SJSA1 (cell line): Measurements from ENCODE around the gene ARRB2. TPM values are rescaled to one million over a fixed set of nuclear protein-coding genes. Genes with fewer than 3 reads are reported as not detected.
"Not testable (repeated sequence)": the region's sequence is repeated elsewhere in the genome, so short reads cannot be mapped to it uniquely, and the experiment has no call there.

Experiments used
- DNase-seq, 2 experiments: peaks; one replicate each; pipeline ENCODE4 v3.0.0-alpha.2; 2015 to 2020; ENCODE audit warnings: low spot score in 2 of 2, low read depth in 1 of 2
- H3K27ac ChIP-seq: fragments of 250-450 bp; sonication (Bioruptor Pico); 2 replicates; pipeline ENCODE4 v1.5.1; 2020; ENCODE audit warnings: mild to moderate bottlenecking, moderate library complexity
- H3K27me3 ChIP-seq: fragments of 250-450 bp; sonication (Bioruptor Pico); replicated peaks from 2 replicates; pipeline ENCODE4 v1.5.1; 2020; ENCODE audit warnings: mild to moderate bottlenecking, moderate library complexity
- H3K36me3 ChIP-seq: fragments of 250-450 bp; sonication (Bioruptor Pico); 2 replicates; pipeline ENCODE4 v1.5.1; 2020; ENCODE audit warnings: mild to moderate bottlenecking
- H3K4me1 ChIP-seq: fragments of 250-450 bp; sonication (Bioruptor Pico); replicated peaks from 2 replicates; pipeline ENCODE4 v1.6.1; 2021; ENCODE audit warnings: mild to moderate bottlenecking
- H3K4me3 ChIP-seq: fragments of 250-450 bp; sonication (Bioruptor Pico); 2 replicates; pipeline ENCODE4 v1.5.1; 2020; ENCODE audit warnings: mild to moderate bottlenecking
- H3K9me3 ChIP-seq: fragments of 250-450 bp; sonication (Bioruptor Pico); replicated peaks from 2 replicates; pipeline ENCODE4 v1.5.1; 2020; ENCODE audit warnings: mild to moderate bottlenecking
- total RNA-seq: library from RNA; depleted of rRNA; stranded (reverse); fragments of >200 nt; shearing (Covaris generic); gene quantifications from 2 replicates; pipeline ENCODE4 v1.2.3, GENCODE V29; 2014

Gene ARRB2
- total RNA-seq, 1 experiment from 2014 or later = 8.2 TPM

DNA sequence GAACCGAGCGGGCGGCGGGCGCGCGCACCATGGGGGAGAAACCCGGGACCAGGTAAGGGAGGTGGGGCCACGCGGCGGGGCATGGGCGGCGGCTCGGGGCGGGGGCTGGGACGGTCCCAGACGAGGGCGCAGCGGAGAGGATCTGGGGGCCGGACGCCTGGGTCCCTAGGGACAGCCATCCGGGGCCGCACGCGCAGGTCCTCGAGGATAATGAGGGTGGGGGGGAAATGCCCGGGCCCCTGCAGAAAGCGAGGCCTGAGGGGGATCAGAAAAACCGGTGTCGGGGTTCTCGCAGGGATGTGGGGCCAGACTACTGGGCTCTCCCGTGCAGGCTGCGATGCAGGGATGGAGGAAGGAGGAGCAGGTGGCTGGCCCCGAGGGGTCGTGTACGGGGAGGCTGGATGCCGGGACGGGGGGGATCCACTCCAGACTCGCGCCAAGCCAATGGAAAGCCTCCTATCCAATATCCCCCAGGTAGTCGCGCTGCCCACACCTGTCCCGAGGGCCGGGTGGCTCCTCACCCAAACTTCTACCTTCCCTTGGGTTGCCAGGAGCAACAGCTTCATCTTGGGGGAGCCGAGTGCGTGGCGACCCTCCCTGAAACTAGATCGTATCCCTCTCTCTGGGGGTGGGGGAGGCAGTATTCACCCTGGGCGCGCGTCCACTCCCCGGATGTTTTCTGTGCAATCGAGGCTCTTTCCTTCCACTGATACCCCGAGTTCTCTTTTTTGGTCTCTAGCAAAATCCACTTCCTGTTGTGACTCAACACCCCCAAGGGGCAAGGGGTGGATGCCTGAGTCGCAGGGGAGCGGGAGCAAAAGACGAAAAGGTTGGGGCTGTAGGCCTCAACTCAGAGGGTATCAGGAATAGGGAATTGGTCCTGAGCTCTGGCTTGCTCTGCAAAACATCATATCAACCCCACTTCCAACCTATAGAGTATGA, 532 bp downstream of the ARRB2 start:
- H3K27ac ChIP-seq = no peak overlapping the region
- DNase-seq = no peak

DNA sequence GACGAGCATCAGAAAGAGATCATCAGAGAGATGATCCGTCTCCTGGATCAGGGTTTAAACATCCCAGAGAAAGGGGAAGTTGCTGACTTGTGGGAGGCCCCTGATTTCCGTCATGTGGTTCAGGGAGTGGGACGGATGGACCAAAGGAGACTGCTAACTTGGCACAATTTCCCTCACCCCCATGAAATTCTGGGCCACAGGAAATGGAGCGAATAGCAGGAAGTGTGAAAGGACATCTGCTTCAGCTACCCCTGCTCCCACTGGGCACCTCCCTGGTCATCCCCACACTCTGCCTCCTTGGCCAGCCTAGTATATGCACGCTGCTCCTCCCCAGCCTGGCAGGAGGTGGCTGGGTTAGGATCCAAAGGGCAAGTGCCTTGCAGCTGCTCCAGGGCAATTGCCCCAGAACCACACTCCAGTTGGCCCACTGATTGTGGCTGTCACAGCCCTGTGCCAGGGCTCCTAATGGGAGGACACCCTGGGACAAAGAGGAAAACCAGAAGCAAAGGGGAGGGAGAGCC, 1.3 kb downstream of the ARRB2 start:
- no peak for DNase-seq
- H3K36me3 ChIP-seq = no peaks in the 10 kb centered on the region

More for the DNA sequence above, 532 bp downstream of the ARRB2 start:
- Histone ChIP-seq H3K36me3 (no peaks in the 10 kb centered on the region), H3K9me3 (no peaks in the 10 kb centered on the region), H3K4me3 (peak overlapping the region; percentile 45), H3K27me3 (no peaks in the 10 kb centered on the region), H3K4me1 (peaks cover 18% of the 10 kb centered on the region)

DNA sequence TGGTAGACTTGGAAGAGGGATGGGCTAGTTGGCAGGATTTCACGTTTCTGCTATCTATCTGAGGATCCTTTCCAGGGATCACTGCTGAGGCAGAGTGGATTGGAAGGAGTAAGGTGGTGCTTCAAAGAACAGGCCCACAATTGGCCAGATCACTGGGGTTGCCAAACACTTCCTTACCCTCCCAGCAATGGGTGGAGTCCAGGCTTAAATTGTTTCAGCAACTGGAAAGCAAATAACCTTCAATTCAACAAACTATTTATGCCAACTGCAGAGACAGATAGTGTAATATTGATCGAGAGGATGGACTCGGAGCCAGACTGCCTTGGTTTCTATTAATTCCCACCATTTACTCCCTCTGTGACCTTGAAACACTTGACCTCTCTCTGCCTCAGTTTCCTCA, 2.1 kb downstream of the ARRB2 start:
- no peak overlapping the region for H3K27ac ChIP-seq
- no peak overlapping the region for H3K4me3 ChIP-seq
- no peak for DNase-seq
- H3K36me3 ChIP-seq = no peaks in the 10 kb centered on the region; the same call in 1 of the 2 replicates
- no peaks in the 10 kb centered on the region for H3K9me3 ChIP-seq
- peaks cover 12% of the 10 kb centered on the region for H3K4me1 ChIP-seq
- no peaks in the 10 kb centered on the region for H3K27me3 ChIP-seq

More for the DNA sequence above, 1.3 kb downstream of the ARRB2 start:
- H3K27me3 ChIP-seq = no peaks in the 10 kb centered on the region
- H3K27ac ChIP-seq = no peak overlapping the region
- peaks cover 12% of the 10 kb centered on the region for H3K4me1 ChIP-seq
- H3K4me3 ChIP-seq = no peak overlapping the region; the same call in 1 of the 2 replicates
- H3K9me3 ChIP-seq = no peaks in the 10 kb centered on the region

DNA sequence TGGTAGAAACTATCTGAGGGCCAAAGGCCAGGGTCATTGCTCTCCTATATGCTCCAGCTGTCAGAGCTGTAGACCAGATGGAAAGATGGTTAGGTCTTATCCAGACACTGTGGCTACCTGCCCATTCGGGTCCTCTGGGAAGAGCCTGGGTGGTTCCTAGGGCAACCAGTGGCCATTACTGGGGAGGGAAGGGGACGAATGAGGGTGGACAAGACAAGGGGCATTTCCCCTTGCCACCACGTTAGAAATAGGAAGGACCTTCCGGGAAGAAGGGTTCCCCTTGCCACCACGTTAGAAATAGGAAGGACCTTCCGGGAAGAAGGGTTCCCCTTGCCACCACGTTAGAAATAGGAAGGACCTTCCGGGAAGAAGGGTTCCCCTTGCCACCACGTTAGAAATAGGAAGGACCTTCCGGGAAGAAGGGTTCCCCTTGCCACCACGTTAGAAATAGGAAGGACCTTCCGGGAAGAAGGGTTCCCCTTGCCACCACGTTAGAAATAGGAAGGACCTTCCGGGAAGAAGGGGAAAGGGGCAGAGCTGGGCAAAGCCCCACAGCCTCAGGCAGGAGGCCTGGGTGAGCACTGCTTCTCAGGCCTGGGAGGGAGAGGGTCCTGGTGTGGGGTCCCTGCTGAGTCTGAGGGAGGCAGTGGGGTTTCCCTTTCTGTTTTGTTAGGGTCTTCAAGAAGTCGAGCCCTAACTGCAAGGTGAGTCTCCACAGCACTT, 4.1 kb downstream of the ARRB2 start:
- H3K36me3 ChIP-seq, DNase-seq, H3K9me3 ChIP-seq, H3K4me3 ChIP-seq, H3K27ac ChIP-seq, H3K27me3 ChIP-seq: not testable (repeated sequence)
- H3K4me1 ChIP-seq = peaks cover 10% of the 10 kb centered on the region

DNA sequence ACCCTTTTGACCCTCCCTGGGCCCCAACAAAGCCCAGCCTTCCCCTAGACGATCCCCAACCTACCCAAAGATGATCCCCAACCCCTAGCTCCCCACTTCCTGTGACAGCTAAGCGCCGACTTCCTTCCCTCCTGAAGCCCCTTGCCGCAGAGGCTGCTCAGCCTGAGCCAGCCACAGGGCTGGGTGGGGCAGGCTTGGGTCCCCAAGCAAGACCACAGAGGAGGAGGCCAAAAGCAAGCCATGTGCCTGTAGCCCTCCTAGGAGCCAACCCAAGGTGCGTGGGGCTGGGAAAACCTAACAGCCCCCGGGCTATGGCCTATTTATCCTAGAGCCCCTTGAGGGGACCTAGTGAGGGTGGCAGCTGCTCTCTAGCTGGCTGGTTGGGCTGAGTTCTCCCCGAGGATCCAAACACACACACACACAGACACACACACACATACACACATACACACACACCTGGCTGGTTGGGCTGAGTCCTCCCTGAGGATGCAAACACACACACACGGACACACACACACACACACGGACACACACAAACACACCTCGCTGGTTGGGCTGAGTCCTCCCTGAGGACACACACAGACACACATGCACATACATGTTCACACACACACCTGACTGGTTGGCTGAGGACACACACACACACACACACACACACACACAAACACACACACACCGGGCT, 4.8 kb downstream of the ARRB2 start:
- Histone ChIP-seq H3K27me3 (no peaks in the 10 kb centered on the region), H3K27ac (no peak overlapping the region), H3K36me3 (no peaks in the 10 kb centered on the region; the same call in 1 of the 2 replicates), H3K4me1 (peaks cover 13% of the 10 kb centered on the region), H3K9me3 (no peaks in the 10 kb centered on the region), H3K4me3 (no peak overlapping the region)
- DNase-seq = no peak

DNA sequence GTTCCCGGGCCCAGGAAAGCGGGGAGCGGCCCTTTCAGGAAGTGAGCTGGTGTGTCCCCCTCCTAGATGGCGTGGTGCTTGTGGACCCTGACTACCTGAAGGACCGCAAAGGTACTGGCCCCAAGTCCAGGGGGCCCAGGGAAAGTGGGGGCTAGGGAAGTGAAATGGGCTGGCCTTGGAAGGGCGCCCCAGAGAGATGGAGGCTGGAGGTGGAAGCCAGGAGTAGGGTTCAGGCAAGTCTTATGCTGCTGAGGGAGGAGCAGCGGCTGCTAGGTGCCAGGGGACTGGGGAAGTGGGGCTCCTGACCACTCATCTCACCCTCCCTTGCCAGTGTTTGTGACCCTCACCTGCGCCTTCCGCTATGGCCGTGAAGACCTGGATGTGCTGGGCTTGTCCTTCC, 5.6 kb downstream of the ARRB2 start:
- no peak overlapping the region for H3K4me3 ChIP-seq
- H3K27ac ChIP-seq = no peak overlapping the region
- peaks cover 10% of the 10 kb centered on the region for H3K4me1 ChIP-seq
- H3K27me3 ChIP-seq = no peaks in the 10 kb centered on the region
- H3K36me3 ChIP-seq = no peaks in the 10 kb centered on the region; the same call in 1 of the 2 replicates
- no peaks in the 10 kb centered on the region for H3K9me3 ChIP-seq
- no peak for DNase-seq

DNA sequence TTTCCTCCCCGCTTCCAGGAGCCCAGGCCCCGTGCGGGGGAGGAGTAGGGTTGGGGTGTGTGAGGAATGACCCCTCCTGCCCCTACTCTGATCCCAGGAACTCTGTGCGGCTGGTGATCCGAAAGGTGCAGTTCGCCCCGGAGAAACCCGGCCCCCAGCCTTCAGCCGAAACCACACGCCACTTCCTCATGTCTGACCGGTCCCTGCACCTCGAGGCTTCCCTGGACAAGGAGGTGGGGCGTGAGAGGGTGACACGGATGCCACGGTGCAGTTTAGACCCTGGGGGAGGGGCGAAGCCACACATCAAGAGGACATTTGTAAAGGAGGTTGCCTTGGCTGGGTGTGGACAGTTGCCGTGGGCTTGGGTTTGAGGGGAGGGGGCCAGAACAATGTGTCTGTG, 7.4 kb downstream of the ARRB2 start:
- H3K27me3 ChIP-seq = no peaks in the 10 kb centered on the region
- no peaks in the 10 kb centered on the region; the same call in 1 of the 2 replicates for H3K36me3 ChIP-seq
- no peak overlapping the region for H3K27ac ChIP-seq
- no peak overlapping the region for H3K4me3 ChIP-seq
- H3K4me1 ChIP-seq = peaks cover 14% of the 10 kb centered on the region
- DNase-seq = no peak
- H3K9me3 ChIP-seq = no peaks in the 10 kb centered on the region

DNA sequence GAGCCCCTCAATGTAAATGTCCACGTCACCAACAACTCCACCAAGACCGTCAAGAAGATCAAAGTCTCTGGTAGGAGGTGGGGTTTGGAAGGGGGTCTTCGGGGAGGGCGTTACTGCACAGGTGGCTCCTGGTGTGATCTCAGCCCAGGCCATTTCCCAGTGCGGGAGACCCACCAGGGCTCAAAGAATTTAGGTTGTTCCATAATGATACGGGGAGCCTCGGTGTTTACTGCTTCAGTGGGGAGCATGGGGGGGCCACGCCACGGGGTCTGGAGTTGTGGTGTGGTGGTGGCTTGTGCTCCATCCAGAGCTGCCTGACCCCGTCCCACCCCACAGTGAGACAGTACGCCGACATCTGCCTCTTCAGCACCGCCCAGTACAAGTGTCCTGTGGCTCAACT, 7.8 kb downstream of the ARRB2 start:
- Histone ChIP-seq H3K27me3 (no peaks in the 10 kb centered on the region), H3K4me3 (no peak overlapping the region), H3K9me3 (no peaks in the 10 kb centered on the region), H3K27ac (no peak overlapping the region), H3K4me1 (peaks cover 14% of the 10 kb centered on the region), H3K36me3 (no peaks in the 10 kb centered on the region; the same call in 1 of the 2 replicates)
- DNase-seq = no peak

DNA sequence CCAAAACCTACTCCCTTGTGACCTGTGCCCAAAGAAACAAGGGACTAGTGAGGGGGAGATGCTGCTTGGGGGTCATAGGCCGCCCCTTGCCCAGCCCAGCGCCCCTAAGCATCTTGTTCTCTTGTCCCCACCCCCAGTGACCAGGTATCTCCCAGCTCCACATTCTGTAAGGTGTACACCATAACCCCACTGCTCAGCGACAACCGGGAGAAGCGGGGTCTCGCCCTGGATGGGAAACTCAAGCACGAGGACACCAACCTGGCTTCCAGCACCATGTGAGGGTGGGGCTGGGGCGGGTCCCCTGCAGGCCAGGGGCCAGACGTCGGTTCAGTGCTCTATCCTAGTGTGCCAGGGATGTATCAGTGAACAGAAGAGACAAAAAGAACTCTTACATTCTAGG, 8.7 kb downstream of the ARRB2 start:
- Histone ChIP-seq H3K4me3 (no peak overlapping the region), H3K4me1 (peaks cover 14% of the 10 kb centered on the region), H3K36me3 (no peaks in the 10 kb centered on the region; the same call in 1 of the 2 replicates), H3K9me3 (no peaks in the 10 kb centered on the region), H3K27ac (no peak overlapping the region), H3K27me3 (no peaks in the 10 kb centered on the region)
- DNase-seq = no peak

DNA sequence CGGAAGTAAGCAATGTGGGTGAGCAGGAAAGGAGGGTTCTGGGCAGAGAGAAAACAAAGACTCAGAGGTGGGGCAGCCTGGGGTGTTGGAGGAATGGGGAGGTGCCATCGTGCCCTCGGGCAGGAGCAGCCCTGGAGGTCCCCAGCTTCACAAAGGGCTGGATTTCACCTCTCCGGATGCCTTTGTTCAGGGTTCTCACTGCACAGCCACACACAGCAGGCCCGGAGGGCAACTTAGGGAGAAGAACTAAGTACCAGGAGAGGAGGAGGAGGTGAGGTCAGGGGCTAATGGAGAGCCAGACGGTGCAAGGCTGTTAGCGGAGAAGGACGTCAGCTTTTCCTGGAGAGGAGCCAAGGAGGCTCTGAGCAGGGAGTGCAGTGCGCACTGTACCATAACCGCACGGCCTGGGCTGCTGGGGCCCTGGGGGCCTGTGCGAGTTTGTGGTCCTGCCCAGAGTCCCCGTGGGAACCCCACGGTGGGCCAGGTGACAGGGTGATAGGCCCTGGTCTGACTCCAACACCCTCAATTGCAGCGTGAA, 9.3 kb downstream of the ARRB2 start:
- Histone ChIP-seq H3K27me3 (no peaks in the 10 kb centered on the region), H3K4me3 (no peak overlapping the region), H3K9me3 (no peaks in the 10 kb centered on the region), H3K36me3 (no peaks in the 10 kb centered on the region; the same call in 1 of the 2 replicates), H3K27ac (no peak overlapping the region), H3K4me1 (peaks cover 14% of the 10 kb centered on the region)
- no peak for DNase-seq

DNA sequence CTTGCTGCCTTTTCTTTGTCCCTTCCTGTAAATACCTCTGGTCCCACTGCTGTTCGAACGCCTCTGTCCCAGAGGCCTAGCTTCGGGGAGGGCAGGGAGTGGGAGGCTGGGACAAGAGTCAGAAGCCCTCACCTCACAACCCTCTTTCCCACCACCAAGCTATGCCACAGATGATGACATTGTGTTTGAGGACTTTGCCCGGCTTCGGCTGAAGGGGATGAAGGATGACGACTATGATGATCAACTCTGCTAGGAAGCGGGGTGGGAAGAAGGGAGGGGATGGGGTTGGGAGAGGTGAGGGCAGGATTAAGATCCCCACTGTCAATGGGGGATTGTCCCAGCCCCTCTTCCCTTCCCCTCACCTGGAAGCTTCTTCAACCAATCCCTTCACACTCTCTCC, 10.4 kb downstream of the ARRB2 start:
- Histone ChIP-seq H3K36me3 (no peaks in the 10 kb centered on the region; the same call in 1 of the 2 replicates), H3K27me3 (no peaks in the 10 kb centered on the region), H3K4me1 (peaks cover 14% of the 10 kb centered on the region), H3K27ac (no peak overlapping the region), H3K9me3 (no peaks in the 10 kb centered on the region), H3K4me3 (no peak overlapping the region)
- DNase-seq = no peak

DNA sequence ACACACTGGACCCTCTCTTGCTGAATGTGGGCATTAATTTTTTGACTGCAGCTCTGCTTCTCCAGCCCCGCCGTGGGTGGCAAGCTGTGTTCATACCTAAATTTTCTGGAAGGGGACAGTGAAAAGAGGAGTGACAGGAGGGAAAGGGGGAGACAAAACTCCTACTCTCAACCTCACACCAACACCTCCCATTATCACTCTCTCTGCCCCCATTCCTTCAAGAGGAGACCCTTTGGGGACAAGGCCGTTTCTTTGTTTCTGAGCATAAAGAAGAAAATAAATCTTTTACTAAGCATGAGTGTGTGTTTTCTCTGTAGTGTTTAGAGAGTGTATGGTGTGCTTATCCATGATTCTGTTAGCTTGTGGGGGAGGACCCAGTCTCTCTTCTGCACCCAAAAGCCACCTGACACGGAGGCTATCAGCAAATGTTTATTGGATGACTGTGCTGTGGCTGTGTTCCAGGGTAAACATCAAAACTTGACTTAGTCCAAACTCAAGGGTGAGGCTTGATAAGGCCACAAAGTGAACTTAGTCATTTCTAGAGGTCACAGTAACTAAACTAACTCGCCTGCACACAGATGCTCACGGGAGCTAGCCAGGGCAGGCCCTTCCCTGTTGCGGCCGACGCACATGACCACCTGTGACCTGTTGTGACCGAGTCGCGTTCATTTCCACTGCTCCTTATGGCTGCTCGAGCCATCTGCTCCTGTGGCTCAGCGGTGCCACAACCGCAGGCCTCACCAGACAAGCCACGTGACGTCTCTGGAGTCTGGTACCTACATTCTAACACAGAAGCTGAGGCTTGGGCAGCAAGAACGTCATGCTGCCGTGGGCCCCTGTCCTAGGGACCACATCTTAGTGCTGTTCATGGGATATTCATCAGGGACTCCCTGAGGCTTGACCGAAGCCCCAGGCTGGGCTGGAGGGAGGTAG, 11.0 kb downstream of the ARRB2 start:
- H3K9me3 ChIP-seq = no peaks in the 10 kb centered on the region
- no peak overlapping the region for H3K27ac ChIP-seq
- no peaks in the 10 kb centered on the region for H3K27me3 ChIP-seq
- H3K4me1 ChIP-seq = peaks cover 14% of the 10 kb centered on the region
- H3K4me3 ChIP-seq = no peak overlapping the region
- no peaks in the 10 kb centered on the region; the same call in 1 of the 2 replicates for H3K36me3 ChIP-seq
- DNase-seq = no peak
